Osteocyte (in vitro differentiated cells): ENCODE measurements around the gene ACKR3. TPM values are rescaled to one million over a fixed set of nuclear protein-coding genes. Genes with fewer than 3 reads are reported as not detected.

Experiments used
- DNase-seq: peaks from one replicate; pipeline ENCODE4 v3.0.0; 2021; ENCODE audit warnings: mixed read lengths; ENCODE audit not compliant: unreplicated experiment; ENCODE audit errors: extremely low spot score
- H3K27ac Mint-ChIP-seq: one replicate; pipeline ENCODE4 v1.8.0; 2021; ENCODE audit warnings: mild to moderate bottlenecking, mixed read lengths; ENCODE audit not compliant: unreplicated experiment
- H3K27me3 Mint-ChIP-seq: one replicate; pipeline ENCODE4 v1.8.0; 2021; ENCODE audit warnings: mixed read lengths; ENCODE audit not compliant: unreplicated experiment
- H3K36me3 Mint-ChIP-seq: one replicate; pipeline ENCODE4 v1.8.0; 2021; ENCODE audit warnings: mixed read lengths; ENCODE audit not compliant: unreplicated experiment
- H3K4me1 Mint-ChIP-seq: one replicate; pipeline ENCODE4 v1.8.0; 2021; ENCODE audit warnings: mixed read lengths; ENCODE audit not compliant: unreplicated experiment
- H3K4me3 Mint-ChIP-seq: one replicate; pipeline ENCODE4 v1.8.0; 2021; ENCODE audit warnings: mild to moderate bottlenecking, moderate library complexity, mixed read lengths; ENCODE audit not compliant: unreplicated experiment
- H3K9me3 Mint-ChIP-seq: one replicate; pipeline ENCODE4 v1.8.0; 2021; ENCODE audit warnings: mixed read lengths; ENCODE audit not compliant: unreplicated experiment
- total RNA-seq: library from RNA; stranded (reverse); gene quantifications from 2 replicates; pipeline ENCODE4 v1.2.1, GENCODE V29; 2021
- TF ChIP-seq, protein P1 (sequence below): fragments of 200-600 bp; sonication (generic); IDR thresholded peaks from 2 replicates; pipeline ENCODE4 v1.5.0; 2021; ENCODE audit warnings: antibody characterized with exemption, mild to moderate bottlenecking, moderate library complexity

ACKR3 gene
- total RNA-seq, 1 donor from 2014 or later, result 36.9 TPM

GRCh38 chr2:236614551-236614950, 44.9 kb downstream of the ACKR3 start:
- Mint-ChIP-seq H3K27ac (no peak overlapping the region), H3K27me3 (peaks cover 37% of the 10 kb centered on the region), H3K36me3 (peaks cover 3% of the 10 kb centered on the region), H3K4me1 (peaks cover 4% of the 10 kb centered on the region), H3K4me3 (no peak overlapping the region), H3K9me3 (no peaks in the 10 kb centered on the region)
- TF ChIP-seq, protein P1, sequence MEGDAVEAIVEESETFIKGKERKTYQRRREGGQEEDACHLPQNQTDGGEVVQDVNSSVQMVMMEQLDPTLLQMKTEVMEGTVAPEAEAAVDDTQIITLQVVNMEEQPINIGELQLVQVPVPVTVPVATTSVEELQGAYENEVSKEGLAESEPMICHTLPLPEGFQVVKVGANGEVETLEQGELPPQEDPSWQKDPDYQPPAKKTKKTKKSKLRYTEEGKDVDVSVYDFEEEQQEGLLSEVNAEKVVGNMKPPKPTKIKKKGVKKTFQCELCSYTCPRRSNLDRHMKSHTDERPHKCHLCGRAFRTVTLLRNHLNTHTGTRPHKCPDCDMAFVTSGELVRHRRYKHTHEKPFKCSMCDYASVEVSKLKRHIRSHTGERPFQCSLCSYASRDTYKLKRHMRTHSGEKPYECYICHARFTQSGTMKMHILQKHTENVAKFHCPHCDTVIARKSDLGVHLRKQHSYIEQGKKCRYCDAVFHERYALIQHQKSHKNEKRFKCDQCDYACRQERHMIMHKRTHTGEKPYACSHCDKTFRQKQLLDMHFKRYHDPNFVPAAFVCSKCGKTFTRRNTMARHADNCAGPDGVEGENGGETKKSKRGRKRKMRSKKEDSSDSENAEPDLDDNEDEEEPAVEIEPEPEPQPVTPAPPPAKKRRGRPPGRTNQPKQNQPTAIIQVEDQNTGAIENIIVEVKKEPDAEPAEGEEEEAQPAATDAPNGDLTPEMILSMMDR, result no peak
- DNase-seq, result no peak

DNA sequence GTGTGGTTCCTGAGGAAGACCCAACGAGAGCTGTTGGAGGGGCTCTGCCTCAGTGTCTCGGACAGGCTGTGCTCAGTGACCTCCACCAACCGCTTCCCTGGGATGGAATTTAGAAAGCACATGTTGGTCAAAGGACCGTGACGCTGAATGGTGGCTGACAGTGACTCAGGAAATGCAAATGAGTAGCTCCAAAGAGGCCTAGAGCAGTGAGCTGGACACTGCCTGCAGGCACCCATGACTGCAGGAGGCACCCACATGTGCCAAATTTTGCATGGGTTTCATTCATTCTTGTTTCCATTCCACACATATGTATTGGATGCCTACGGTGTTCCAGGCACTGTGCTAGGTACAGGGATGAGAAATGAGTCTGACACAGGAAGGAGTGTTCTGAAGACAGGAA, 46.4 kb downstream of the ACKR3 start:
- no peak for DNase-seq
- H3K27ac Mint-ChIP-seq, result no peak overlapping the region
- no peak overlapping the region for H3K4me3 Mint-ChIP-seq
- peaks cover 3% of the 10 kb centered on the region for H3K36me3 Mint-ChIP-seq
- H3K27me3 Mint-ChIP-seq, result peaks cover 52% of the 10 kb centered on the region
- no peaks in the 10 kb centered on the region for H3K9me3 Mint-ChIP-seq
- TF ChIP-seq, protein P1, result no peak
- peaks cover 4% of the 10 kb centered on the region for H3K4me1 Mint-ChIP-seq

DNA sequence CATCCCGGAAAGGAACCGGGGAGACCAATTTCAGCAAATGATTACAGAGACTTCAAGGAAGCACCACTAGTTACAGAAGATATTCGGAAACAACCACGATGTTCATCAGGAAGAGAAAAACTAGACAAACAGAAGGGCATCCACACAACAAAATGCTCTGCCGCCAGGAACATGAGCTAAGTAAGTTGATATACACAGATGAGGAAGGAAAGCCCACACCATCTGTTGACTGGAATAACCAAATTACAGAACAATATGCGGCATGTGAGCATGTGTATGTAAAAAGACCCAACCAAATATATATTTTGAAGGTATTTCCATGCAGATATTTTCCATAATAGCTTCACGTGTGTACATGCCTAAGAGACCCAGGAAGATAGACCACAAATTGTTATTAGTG, 47.0 kb downstream of the ACKR3 start:
- TF ChIP-seq, protein P1, result no peak
- Mint-ChIP-seq H3K4me3 (no peak overlapping the region), H3K9me3 (no peaks in the 10 kb centered on the region), H3K27ac (no peak overlapping the region), H3K36me3 (peaks cover 3% of the 10 kb centered on the region), H3K4me1 (peaks cover 2% of the 10 kb centered on the region), H3K27me3 (peaks cover 58% of the 10 kb centered on the region)
- no peak for DNase-seq

- H3K4me3 Mint-ChIP-seq, result no peak overlapping the region
- TF ChIP-seq, protein P1, result no peak
- H3K36me3 Mint-ChIP-seq, result peaks cover 3% of the 10 kb centered on the region
- H3K9me3 Mint-ChIP-seq, result no peaks in the 10 kb centered on the region
- no peak overlapping the region for H3K27ac Mint-ChIP-seq
- no peaks in the 10 kb centered on the region for H3K4me1 Mint-ChIP-seq
- H3K27me3 Mint-ChIP-seq, result peaks cover 63% of the 10 kb centered on the region
- no peak for DNase-seq
These were observed 47.7 kb downstream of the ACKR3 start for GRCh38 chr2:236617221-236617737.

DNA sequence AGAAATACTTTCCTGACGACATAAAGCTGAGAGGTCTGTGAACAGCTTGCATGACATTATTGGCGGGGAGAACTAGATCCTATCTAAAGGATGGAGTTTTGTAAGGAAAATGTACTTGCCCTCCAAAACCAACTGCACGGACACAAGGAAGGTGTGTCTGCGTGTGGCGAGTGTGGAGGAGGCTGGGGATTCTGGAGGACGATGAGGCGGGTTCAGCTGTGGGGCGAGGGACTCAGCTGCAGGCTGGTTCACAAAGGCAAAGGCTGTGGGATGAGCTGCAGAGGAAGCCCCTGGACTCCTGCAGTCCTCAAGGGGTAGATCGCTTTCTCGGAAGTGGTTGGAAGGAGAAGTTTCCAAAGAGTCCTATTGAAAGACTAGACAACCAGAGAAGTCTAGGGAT, 48.2 kb downstream of the ACKR3 start:
- Mint-ChIP-seq H3K4me1 (no peaks in the 10 kb centered on the region), H3K27me3 (peaks cover 65% of the 10 kb centered on the region), H3K36me3 (peaks cover 3% of the 10 kb centered on the region), H3K4me3 (no peak overlapping the region), H3K9me3 (no peaks in the 10 kb centered on the region), H3K27ac (no peak overlapping the region)
- DNase-seq, result no peak
- TF ChIP-seq, protein P1, result no peak
